ENCODE data around the gene ATG101. TPM values are rescaled to one million over a fixed set of nuclear protein-coding genes. Genes with fewer than 3 reads are reported as not detected.

ATG101 gene
- total and polyA plus RNA-seq, 8 donors: 13.6 to 31.7 (median 19.9) TPM

DNA sequence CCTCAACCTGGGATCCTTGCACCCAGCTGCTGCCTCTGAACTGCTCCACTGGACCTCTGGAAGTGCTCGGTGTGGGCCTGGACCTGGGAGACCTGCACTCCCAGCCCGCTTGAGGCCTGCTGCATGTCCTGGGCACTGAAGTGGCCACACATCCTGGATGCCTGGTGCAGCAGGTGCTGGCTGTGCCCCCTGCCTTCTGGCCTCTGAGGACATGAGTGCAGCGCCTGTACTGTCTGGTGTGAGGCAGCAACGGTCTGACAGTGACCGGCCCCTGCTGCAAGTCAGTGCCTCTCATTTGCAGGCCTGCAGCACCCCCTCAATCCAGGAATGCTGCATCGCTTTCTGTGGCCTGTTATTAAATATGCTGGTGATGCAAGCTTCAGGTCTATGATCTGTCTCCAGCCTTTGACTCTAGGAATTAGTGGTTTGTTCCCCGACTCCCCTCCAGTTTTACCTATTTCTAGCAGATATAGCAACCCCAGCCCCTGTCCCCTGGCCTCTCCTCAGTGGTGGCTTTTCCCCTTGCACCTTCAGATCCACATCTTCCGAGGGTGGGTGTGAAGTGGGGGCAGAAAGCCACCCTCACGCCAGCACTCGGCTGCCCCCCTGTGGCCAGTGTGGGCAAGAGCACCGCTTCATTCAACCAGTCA is 13.3 kb downstream of the ATG101 start:
- Histone ChIP-seq H3K36me3 (no peaks in the 10 kb centered on the region), H3K27ac (no peak overlapping the region), H3K27me3 (no peaks in the 10 kb centered on the region), H3K4me3 (no peak overlapping the region), H3K9me3 (no peaks in the 10 kb centered on the region), H3K4me1 (no peaks in the 10 kb centered on the region)
- WGBS, 2 donors: 34 to 36% methylated on average over 11 of the region's 11 CpGs
- FAIRE-seq: no peak
- peak; percentile 64 to 84 (median 80) for ATAC-seq
- TF ChIP-seq, protein P1, sequence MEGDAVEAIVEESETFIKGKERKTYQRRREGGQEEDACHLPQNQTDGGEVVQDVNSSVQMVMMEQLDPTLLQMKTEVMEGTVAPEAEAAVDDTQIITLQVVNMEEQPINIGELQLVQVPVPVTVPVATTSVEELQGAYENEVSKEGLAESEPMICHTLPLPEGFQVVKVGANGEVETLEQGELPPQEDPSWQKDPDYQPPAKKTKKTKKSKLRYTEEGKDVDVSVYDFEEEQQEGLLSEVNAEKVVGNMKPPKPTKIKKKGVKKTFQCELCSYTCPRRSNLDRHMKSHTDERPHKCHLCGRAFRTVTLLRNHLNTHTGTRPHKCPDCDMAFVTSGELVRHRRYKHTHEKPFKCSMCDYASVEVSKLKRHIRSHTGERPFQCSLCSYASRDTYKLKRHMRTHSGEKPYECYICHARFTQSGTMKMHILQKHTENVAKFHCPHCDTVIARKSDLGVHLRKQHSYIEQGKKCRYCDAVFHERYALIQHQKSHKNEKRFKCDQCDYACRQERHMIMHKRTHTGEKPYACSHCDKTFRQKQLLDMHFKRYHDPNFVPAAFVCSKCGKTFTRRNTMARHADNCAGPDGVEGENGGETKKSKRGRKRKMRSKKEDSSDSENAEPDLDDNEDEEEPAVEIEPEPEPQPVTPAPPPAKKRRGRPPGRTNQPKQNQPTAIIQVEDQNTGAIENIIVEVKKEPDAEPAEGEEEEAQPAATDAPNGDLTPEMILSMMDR (IDR thresholded peaks at IDR 0.05): peak; percentile 90 to 97 (median 94)
- DNase-seq: peak in 2 of 6 donors; percentile 61 to 83
- intact Hi-C loops (cut with DNase I): loop anchor here in 1 of 3 donors (5.0 kb wide), 1 partner anchor 56 kb away; no protein-coding TSS in a partner anchor

DNA sequence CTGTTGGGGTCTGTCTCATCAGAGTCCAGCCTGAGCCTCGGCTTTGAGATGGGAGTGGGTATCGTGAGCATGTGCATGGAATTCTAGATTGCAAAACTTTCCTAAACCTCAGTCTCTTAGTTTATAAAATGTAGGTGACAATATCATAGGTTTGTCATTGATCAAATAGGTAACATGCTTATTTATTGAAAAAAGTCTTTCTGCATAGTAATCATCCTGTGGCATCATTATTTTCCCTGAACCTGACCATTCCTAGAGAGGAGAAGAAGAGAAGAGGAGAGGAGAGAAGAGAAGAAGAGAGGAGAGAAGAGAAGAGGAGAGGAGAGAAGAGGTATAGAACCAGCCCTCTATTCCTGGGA is 13.8 kb downstream of the ATG101 start:
- TF ChIP-seq, protein P1 (IDR thresholded peaks at IDR 0.05): no peak

DNA sequence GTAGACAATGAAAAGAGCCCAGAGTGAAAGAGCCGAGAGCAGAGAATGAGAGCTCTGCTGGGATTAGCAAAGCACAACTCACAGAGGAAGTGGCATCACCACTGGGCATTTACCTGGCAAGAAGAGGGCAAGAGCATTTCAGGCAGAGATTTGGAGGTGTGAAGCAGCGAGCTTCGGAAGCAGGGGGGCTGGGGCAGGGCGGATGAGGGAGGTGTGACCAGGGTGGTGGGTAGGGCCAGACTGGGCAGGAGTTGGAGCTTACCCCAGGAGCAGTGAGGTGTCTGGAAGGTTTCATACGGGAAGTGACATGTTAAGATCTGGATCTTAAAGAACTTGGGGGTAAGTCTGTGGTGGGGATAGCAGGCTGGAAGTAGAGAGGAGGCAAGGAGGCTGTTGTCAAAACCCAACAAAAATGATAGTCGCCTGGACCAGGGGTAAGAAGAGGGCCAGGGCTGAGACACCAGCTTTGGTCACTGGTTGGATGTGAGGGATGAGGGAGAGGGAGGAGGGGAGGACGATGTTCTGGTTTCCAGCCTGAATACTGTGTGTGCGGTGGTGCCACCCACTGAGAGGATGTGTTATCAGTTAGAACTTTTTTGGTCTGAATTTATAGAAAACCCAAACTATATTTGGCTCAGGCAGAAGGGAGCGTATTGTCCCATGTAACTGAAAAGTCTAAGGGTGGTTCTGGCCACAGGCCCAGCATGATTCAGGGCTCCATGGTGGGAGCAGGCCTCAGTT is 14.9 kb downstream of the ATG101 start:
- peak in 1 of 6 donors; percentile 31 for DNase-seq

More for the DNA sequence above, 13.8 kb downstream of the ATG101 start:
- Histone ChIP-seq H3K4me1 (no peaks in the 10 kb centered on the region), H3K27me3 (no peaks in the 10 kb centered on the region), H3K9me3 (no peaks in the 10 kb centered on the region), H3K4me3 (no peak overlapping the region), H3K36me3 (no peaks in the 10 kb centered on the region), H3K27ac (no peak overlapping the region)
- FAIRE-seq: no peak
- intact Hi-C loops (cut with DNase I): loop anchor here in 1 of 3 donors (5.0 kb wide), 1 partner anchor 56 kb away; no protein-coding TSS in a partner anchor
- no peak for DNase-seq
- no peak for ATAC-seq
- WGBS, 2 donors: 0 to 1% methylated on average over 2 of the region's 2 CpGs

DNA sequence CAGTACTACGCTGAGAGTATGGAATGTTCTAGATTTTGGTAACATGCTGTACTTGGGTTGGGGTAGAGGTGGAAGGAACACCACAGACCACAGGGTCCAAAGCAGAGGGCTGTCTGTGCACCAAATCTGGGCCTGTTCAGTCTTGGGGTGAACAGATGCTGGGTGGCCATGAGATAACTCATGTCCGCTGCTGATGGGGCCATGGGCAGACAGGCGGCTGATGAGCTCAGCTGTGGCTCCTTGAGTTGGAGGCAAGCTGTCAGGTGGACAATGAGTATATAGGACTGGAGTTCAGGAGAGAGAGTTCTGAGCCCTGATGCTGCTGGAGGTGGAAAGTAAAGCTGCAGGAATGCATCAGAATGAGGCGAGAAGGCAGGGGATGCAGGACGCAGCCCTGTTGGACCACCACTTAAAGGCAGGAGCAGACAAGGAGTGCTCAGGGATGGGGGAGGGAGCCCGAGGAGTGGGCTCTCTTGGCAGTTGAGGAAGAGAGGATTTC is 16.0 kb downstream of the ATG101 start:
- Histone ChIP-seq H3K27me3 (no peaks in the 10 kb centered on the region), H3K9me3 (no peaks in the 10 kb centered on the region), H3K4me1 (no peaks in the 10 kb centered on the region), H3K36me3 (no peaks in the 10 kb centered on the region), H3K27ac (no peak overlapping the region), H3K4me3 (no peak overlapping the region)
- ATAC-seq (no peak), DNase-seq (peak in 1 of 6 donors; percentile 19), FAIRE-seq (no peak)
- 81 to 84% methylated on average over 6 of the region's 6 CpGs for WGBS, 2 donors
- TF ChIP-seq, protein P1 (IDR thresholded peaks at IDR 0.05): no peak
- intact Hi-C loops (cut with DNase I): loop anchor here in 1 of 3 donors (5.0 kb wide), 1 partner anchor 58 kb away; no protein-coding TSS in a partner anchor

More for the DNA sequence above, 14.9 kb downstream of the ATG101 start:
- Histone ChIP-seq H3K36me3 (no peaks in the 10 kb centered on the region), H3K4me3 (no peak overlapping the region), H3K27me3 (no peaks in the 10 kb centered on the region), H3K9me3 (no peaks in the 10 kb centered on the region), H3K4me1 (no peaks in the 10 kb centered on the region), H3K27ac (no peak overlapping the region)
- FAIRE-seq: no peak
- ATAC-seq: no peak
- WGBS, 2 donors: 78 to 83% methylated on average over 9 of the region's 9 CpGs
- intact Hi-C loops (cut with DNase I): loop anchor here in 2 of 3 donors (5.0 kb wide), 1 partner anchor 57 kb away; no protein-coding TSS in a partner anchor
- TF ChIP-seq, protein P1 (IDR thresholded peaks at IDR 0.05): no peak
